OCI-LY3 (cell line): ENCODE measurements around the gene KLHL5.

Source experiments
- CTCF ChIP-seq: fragments of 200-600, 300-600 bp; sonication (generic); IDR thresholded peaks from 2 replicates; pipeline ENCODE4 v1.5.1; 2014; ENCODE audit warnings: antibody characterized with exemption, low read length, low read depth
- EZH2phosphoT487 ChIP-seq: fragments of 200-600 bp; shearing (Covaris generic); IDR thresholded peaks from 2 replicates; pipeline ENCODE4 v1.6.1; 2018; ENCODE audit warnings: antibody characterized with exemption, mixed run types, low read depth

DNA sequence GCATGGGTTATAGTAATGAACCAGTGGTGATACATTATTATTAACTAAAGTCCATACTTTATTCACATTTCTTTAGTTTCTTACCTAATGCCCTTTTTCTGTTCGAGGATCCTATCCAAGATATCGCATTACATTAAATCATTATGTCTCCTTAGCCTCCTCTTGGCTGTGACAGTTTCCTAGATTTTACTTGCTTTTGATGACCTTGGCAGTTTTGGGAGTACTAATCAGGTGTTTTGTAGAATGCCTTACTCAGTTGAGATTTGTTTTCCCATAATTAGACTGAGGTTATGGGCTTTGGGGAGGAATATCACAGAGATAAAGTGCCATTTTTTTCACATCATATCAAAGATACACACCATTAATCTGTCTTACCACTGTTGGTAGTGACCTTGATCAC, 5.0 kb downstream of the KLHL5 start:
- TF ChIP-seq CTCF (no peak), EZH2phosphoT487 (no peak)
